HG03521 (cell line): ENCODE data around the gene FNDC1.

ENCODE experiments used
- ATAC-seq: cut with Tn5 transposase; IDR thresholded peaks from one replicate; pipeline ENCODE4 v1.9.1; 2021; ENCODE audit warnings: mild to moderate bottlenecking, moderate library complexity; ENCODE audit not compliant: unreplicated experiment

The FNDC1 gene

DNA sequence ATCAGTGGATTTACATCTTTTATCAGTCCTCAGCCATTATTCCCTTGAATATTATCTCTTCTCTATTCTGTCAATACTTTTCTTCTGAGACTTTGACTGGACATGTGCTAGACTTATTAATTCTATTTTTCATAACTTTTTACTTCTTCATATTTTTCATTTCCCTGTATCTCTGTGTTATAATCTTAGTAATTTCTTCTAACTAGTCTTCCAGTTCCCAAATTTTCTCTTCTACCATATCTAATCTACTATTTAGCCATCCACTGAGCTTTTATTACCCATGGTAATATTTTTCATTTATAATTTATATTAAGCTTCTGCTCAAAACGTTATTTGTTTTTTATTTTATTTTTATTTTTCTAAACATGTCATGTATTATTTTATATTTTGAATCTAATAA is 13.1 kb upstream of the FNDC1 start:
- no peak for ATAC-seq

DNA sequence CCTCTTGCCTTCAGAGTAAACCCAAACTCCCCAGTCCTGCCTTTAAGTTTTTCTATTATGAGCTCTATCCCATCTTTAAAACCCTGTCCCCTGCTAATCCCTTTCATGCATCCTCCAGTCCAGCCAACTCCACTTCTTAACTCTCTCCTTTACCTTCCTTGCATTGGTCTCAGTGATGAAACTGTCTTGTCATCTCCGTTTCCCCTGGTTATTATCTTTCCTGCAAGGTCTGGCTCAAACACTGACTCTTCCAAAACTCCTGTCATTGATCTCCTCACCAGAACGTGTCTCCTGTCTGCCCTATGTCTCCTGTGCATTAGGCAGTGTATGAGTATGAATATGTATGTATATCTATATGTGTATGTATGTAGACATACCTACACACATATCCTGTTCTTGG is 11.8 kb upstream of the FNDC1 start:
- ATAC-seq: no peak

DNA sequence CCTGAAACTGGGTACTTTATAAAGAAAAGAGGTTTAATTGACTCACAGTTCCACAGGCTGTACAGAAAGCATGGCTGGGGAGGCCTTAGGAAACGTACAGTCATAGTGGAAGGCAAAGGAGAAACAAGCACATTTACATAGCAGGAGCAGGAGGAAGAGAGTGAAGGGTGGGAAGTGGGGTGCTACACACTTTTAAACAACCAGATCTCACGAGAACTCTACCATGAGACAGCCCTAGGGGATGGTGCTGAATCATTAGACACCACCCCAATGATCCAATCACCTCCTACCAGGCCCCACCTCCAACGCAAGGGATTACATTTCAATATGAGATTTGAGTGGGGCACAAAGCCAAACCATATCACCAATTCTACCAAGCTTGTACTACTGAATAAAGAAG is 7.4 kb upstream of the FNDC1 start:
- no peak for ATAC-seq

DNA sequence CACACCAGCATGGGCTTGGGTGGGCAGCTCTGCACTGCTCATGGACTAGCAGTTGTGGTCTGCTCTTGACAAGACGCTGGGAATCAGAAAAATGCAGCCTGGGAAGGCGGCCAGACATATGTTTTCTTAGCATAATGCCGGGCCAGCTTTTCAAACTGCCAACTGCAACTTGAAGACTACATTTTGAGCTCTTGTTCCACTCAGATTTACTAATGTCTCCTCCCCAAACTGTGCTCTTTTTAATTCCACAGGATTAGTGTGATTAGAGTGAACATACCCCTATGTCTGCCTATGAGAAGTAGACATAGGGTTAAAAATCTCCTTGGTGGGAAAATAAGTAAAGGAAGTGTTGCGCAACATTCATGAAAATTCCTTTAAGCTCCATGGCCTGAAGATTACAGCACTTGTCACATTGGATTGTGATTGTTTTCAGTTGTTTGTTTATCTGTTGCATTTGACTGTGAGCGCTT is 5.3 kb upstream of the FNDC1 start:
- ATAC-seq: no peak

DNA sequence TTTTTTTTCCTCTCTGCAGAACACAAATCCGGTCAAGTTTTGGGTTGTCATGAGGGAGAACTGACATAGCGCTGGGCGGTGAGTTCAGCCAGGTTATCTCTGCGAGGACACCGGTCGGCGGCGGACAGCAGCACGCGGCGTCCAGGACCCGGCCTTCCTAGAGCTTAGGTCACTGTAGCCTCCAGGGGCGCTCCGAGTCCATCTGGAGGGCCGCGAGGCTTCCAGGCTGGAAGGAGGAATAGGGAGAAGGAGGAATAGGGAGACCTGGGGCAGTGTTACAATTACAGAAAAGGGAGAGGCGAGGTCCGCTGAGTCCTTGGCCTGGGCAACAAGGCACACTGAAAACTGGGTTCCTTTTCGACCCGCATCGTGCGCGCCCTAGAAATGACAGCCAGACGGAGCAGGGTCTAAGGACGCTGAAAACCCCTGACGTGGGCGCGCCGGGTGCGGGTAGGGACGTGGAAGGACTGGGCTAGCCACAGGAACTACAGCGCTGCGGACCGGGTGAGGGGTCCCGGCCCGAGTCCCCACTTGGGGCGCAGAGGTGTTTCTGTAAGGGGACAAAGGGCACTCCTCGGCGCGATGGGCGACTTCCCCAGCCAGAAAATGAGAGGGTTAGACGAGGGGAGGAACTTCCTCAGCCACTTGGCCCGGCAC is 536 bp upstream of the FNDC1 start:
- ATAC-seq: no peak

DNA sequence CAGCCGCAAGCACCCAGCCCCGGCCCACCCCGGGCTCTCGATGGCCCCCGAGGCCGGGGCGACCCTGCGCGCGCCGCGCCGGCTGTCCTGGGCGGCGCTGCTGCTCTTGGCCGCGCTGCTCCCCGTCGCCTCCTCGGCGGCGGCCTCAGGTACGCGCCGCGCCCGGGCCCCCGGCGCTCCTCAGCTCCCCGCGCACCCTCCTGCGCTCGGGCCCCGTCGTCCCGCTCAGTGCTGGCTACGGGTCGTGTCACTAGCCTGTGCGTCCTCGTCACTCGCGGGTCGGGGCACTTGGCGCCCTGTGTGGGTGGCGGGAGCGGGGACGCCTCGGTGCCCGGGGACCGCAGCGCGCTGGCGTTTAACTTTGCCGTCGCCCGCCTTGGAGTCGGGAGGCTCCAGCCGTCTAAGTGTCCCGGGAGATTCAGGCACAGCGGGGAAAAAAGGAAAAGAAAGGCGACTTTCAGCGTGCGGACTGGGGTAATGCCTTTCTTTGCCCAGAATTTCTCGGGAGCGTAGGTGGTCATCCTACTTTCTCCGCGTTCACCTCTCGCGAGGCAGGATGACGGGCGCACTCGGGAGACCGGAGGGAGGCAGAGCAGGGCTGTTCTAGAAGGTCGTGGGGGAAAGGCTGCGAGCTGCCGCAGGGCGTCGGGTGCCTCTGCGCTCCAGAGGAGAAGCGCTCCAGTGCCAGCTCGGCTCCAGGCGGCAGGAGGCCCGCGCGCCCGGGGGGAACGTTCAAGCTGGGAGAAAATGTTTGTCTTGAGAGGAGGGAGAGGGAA is 545 bp downstream of the FNDC1 start:
- no peak for ATAC-seq

DNA sequence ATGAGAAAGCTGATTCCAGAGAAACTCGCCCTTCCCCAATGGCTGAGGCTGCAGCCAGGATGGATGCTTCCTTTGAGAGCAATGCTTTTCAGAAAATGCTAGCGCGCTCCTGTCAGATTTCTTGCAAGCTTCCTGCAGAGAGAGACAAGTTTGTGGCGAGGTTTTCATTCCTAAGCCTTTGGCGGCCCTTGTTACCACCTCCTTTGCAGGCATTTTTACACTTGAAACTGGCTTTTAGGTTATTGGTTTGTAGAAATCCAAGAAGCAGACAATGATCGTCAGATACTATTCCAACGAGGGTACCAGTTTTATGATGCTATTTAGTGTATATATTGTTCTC is 1.1 kb downstream of the FNDC1 start:
- no peak for ATAC-seq

DNA sequence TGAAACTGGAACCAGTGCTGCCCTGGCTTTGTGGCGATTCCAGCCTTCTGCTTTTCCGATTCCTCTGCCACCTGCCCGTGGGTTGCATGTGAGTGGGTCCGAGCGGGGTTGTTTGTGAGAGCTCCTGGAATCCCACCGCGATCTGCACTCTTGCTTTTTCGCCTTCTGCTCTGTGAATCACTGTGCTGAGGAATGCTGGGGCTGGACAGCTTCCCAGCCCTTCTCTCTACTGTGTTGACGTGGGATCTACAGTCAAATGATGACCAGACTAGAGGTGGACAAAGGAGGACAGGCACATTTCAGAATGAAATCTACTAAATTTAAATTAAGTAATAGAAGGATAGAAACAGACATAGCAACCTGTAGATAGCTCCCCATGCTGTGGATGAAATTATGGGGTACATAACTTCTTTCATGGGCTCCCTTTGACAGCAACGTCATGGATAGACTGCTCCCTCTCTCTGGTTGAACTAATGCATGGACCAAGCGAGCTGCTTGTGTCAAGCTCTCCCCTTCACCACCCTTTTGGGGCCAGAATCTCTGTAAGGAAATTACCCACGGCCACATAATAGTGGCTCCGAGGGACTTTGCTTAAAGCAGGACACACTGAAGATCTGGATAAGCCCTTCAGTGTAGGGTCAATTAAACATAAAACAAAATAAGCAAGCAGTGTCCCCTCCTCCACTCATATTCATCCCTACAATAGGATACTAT is 2.0 kb downstream of the FNDC1 start:
- ATAC-seq: no peak

DNA sequence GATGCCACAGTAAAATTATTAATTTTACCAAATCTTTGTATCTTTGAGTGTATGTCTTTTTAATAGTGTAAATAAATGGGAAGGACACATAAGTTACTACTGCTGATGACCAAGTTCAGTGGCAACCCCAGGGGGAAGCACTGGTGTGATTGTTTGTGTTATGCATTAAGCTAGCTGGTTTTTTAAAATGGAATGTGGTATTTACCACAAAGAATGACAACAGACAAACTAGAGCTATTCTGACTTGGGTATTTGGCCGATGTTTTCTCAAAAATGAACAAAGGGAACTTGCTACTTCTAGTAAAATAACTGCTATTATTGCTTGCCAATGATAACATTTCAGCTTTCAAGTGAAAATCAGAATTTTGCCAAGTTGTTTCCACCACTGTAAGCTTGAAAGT is 2.9 kb downstream of the FNDC1 start:
- ATAC-seq: no peak

DNA sequence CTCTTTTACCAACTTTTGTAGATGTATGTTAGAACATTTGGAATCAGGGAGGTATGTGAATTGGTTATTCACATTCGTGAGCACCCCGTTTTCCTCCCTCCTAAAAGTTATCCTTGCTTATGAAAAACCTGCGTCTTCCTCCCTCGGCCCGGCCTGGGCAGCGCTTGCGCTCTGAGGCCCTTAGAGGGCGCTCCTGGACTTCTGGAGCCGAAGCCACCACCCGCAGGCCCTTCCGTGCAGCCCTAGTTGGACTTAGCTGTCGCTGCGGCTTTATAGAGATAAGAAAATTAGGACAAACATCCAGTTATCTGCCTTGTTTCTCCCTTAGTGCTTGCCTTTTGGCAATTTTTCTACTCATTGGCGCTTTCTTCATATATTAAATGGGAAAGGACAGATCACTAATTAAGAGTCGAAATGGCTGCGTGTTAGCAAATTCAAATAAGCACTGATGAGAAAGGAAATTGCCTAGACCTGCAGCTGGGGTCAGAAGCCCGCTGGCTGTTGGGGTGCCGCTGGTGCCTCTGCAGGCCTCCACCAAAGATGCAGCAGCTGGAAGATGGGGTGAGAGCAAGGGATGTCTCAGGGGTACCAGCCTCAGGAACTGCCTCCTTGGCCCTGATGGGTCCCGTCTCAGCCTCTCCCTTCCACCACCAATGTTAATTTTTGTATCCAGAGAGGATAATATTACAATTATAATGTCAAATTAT is 5.2 kb downstream of the FNDC1 start:
- ATAC-seq: peak; percentile 77

DNA sequence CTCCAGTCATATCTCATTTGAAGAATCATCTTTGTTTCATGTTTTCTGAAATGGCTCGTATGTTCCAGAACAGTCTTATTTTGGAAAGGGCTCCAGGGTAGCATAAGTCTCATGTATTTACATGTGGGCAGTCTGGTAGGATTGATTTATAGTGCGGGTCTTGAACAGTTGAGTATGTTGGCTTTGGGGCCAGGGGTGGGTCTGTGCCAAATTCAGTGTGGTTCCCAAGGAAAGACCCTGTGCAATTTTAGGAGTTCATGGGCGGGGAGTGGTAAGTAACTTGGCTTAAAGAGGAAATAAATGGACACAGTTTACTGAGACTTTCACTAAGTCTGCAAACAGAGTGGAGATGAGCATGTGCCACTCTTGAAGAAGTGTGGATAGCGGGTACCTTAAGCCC is 7.7 kb downstream of the FNDC1 start:
- ATAC-seq: no peak

DNA sequence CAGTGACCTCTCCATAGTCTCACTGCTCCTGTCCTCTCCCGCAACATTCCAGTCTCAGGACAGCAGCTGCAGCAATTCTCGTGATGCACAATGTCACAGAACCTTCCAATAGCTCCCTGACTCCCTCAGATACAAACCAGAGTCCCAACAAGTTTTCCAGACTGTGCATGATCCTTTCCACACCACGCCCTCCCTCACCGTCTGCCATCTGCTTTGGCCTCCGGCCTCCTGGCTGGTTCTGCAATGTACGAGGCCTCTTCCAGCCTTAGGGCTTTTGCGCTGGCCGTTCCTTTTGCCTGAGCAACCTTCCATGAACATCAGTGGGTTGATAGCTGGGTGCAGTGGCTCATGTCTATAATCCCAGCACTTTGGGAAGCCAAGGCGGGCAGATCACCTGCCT is 9.6 kb downstream of the FNDC1 start:
- no peak for ATAC-seq

DNA sequence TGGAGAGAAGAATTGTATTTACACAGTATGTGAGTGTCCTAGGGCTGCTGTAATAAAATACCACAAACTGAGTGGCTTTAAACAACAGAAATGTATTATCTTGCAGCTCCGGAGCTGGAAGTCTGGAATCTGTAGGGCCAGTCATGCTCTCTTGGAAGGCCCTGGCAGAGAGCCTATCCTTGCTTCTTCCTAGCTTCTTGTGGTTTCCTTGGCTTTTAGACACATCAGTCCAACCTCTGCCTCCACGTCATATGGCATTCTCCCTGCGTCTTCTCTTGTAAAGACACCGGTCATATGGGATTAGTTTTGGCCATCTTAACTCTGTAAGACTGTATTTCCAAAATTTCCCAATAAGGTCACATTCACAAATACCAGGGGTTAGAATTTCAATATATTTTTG is 10.8 kb downstream of the FNDC1 start:
- no peak for ATAC-seq

DNA sequence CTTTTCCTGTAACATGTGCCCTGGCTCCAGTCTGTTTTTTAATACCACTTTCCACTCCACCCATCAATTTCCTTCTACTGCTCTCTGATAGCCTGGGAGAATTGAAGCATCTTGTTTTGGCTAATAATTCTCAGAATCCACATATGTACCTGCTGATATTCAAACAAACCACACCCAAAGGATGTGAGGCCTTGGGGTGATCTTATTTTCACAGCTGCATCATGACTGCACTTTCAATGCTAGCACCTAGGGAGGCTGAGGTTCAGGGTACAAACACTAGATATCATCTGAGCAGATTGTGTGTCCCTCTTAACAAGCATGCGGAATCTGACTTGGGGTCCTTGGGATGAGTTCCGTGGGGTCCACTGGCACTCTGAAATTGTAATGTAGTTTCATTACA is 12.7 kb downstream of the FNDC1 start:
- ATAC-seq: no peak

DNA sequence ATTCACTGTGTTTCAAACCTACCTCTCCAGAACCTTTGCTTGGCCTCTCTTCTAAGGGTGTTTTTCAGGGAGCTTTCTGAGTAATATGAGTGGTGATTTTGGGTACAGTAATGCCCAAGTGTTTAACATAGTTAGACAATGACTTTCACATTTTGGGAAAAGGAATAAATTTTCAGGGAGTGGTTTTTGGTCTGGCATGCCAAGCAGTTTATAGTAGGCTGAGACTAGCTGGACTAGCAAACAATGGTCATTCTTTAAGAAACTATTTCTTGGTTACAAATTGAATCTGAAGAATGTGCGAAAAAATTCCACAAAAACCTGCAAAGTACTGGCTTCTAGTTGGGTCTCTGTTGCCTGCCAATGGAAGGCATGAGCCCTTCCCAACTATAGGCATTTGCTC is 15.4 kb downstream of the FNDC1 start:
- no peak for ATAC-seq

DNA sequence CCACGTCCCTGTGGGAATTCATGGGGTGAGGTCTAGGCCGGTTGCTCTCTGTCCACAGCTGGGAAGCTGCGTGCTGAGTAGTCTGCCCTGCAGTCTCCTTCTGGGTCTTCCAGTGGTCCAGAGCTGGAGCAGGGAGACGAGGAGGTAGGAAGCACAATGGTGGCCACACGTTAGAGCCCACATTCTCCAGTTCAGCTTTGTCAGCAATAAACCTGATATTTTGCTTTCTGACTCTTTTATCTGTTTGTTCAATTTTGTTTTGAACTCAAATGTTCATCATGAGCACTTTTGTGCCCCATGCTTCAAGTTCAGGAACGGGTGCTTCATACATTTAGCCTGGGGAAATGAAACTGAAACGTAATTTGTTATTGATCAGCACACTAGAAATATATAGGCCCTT is 21.3 kb downstream of the FNDC1 start:
- no peak for ATAC-seq

DNA sequence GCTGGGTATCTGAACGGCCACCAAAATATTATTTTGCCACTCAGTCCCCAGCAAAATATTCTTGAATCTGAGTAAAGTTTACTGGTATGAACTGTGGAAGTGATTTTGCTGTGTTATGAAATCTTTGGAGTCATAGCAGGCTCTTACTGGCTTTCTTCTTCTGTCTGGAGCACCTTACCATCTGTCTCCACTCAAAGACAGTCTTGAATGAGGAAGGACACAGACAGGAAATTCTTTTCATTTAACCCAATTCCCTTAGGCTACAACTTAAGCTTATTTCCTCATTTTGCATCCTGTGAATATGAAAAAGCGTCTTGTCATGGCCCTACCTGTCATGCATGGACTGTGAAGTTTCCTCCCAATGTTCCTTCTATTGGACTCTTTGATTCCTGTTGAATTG is 24.7 kb downstream of the FNDC1 start:
- no peak for ATAC-seq

DNA sequence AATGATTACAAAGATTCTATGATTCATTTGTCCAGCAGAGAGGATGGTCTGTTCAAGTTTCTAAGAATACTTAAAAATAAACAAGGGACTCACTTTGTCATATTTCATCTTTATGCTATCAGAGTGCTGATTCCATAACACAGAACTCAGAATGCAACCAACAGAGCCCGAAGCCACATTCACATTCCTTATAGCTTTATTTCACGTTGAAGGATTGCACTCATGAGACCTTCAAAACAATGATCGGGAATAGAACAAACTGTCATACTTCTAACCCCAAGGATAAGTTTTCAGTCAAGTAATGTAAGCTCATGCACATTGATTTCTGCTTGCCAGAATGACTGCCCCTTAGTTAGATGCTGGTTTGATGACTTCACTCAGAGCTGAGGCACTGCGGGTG is 25.2 kb downstream of the FNDC1 start:
- no peak for ATAC-seq

DNA sequence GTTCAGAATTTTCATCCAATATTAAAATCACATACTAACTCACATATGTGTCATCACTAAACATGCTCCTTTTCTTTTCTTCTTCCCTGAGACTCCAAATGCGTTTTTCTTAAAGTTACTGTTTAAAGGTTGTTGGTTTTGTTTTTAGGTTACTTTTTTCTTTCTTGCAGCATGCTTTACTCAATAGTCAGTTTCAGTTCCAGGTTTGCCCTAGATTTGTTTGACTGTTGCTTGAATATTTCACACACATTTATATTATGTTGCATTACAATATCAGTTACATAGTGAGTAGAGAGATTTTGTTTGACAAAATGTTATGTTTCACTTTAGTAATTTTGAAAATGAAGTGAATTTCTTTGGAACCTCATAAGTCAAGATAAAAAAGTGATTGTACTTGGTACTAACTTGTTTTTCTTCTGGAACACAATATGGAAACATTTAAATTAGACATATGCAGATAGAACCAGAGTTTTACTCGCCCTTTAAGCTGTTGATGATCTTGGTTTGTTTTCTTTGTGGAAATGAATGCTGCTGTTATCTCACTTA is 27.3 kb downstream of the FNDC1 start:
- no peak for ATAC-seq

DNA sequence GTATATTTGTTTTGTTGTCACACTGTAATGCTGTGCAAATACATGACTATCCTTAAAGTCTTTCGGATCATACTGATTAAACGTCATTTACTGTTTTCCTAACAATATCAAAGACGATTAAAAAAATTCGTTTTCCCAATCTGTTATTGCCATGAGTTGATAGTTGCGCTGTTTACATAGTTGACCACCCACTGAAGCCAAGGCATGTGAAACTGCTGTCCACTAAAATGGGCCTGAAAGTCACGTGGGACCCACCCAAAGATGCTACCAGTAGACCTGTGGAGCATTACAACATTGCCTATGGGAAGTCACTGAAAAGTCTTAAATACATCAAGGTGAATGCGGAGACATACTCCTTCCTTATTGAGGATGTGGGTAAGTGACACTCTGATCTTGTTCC is 28.1 kb downstream of the FNDC1 start:
- ATAC-seq: no peak

DNA sequence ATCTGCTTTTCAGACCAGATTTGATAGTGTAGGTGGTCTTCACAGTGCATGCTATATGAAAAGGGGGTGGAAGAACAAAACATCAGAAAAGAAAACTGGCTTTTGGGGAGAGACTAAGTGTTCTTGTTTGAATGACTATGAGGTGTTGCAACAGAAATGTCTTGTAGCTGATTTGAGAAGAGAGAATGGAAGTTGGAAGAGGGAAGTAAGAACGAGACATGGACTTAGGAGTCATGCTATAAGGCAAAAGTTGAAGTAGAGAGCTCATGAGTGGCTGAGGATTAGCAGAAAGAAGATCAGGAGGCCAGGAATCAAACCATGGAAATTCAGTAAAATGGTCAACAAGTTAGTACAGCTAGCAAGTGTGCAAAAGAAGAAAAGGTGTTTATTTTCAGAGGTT is 32.1 kb downstream of the FNDC1 start:
- no peak for ATAC-seq
